SW480 (cell line): ENCODE results near the gene HGFAC.

Experiments used
- DNase-seq: peaks from one replicate; pipeline ENCODE4 v3.0.0-alpha.2; 2016; ENCODE audit warnings: low spot score

Gene HGFAC

GRCh38 chr4:3473996-3474765 lies 32.4 kb downstream of the HGFAC start:
- no peak for DNase-seq

DNA sequence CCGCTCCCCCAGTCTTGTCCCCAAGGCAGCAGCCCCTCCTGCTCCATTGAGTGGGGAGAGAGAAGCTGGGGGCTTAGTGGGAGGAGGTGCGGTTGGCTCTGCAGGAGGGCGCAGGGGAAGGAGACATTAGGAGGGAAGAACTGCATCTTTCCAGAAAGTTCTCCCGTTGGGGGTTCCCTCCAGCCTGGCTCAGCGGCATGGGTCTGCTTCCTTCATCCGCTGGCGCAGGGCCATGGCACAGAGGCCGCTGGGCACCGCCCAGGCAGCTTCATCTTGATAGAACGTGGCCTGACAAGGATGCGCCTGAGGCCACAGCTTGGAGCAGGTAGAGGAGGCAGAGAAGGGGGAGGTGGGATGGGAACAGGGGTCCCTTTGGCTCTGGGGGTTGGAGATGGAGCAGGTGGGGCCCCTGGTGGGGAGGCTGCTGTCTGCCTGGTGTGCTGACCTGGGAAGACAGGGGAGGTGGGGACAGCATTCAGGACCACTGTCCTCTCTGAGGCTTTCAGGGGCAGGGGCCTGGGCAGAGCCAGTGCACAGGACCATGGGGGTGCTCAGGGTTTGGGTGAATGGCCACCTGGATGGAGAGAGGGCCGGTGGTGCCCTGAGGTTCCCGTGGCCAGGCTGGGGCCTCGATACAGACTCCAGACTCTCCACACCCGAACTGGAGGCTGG lies 33.4 kb downstream of the HGFAC start:
- no peak for DNase-seq

DNA sequence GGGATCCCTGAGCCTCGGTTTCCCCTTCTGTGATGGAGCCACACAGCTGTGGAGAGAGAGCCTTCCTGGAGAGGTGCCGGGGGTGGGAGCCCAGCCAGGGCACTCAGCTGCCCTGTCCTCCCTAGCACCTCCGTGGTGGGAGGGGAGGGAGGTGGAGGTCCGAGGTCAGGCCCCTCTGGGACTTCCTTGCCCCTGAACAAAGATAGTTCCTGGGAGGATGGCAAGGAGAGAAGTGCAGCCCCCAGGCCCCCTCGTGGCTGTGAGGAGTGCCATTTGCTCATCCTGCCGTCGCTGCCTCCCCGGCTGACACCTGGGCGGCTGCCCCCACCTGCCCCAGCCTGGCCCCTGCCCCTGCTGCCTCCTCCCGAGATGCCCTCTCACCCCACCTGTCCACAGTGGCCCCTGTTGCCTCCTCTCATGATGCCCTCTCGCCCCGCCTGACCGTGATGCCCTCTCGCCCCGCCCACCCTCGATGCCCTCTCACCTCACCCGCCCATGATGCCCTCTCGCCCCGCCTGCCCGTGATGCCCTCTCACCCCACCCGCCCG lies 34.0 kb downstream of the HGFAC start:
- DNase-seq, result no peak

DNA sequence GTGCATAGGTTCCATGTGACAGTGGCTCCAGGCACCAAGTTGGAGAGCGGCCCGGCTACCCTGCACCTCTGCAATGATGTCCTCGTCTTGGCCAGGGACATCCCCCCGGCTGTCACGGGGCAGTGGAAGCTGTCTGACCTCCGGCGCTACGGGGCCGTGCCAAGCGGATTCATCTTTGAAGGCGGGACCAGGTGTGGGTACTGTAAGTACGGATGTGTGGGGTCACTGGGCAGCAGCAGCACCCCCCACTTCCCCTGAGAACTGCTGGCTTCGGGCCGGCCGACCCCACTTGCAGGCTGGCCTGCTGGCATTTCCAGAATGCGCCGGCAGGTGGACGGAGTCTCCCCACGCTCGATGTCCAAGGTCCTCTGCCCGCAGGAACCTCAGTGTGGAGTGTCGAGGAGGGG lies 34.6 kb downstream of the HGFAC start:
- no peak for DNase-seq

DNA sequence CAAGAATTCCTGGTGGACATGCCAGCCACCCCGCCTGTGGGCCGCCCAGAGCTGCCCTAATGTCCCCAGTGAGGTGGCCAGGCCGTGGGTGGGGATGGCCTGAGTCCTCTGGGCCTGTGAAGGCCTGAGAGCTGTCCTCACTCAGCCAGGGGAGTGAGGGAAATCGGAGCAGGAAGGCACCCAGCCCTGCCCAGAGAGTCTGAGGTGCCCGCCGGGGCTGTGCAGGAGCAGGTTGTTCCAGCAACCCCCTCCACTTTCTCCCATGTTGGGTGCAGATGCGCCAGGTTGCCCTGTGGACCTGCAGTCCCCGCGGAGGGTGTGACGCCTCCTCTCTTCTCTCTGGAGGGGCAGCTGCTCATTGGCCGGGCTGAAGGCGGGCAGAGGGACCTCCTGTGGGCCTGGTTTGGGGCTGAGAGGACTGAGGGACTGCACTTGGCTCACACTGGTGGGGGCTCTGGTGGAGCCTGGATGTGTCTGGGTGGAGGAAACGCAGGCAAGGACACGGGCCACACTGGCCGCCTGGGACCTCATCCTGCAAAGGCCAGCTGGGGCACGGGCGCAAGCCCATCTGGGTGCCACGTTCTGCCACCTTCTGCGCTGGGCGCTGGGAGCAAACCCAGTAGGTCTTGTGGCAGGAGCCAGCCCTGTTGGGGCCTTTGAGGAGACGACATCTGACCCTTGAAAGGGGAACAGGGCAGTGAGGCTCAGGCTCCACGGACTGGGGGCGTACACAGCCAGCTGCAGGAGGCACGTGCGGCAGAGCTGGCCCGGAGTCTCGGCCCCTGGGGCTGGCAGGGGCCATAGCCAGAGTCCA lies 35.4 kb downstream of the HGFAC start:
- DNase-seq, result no peak

DNA sequence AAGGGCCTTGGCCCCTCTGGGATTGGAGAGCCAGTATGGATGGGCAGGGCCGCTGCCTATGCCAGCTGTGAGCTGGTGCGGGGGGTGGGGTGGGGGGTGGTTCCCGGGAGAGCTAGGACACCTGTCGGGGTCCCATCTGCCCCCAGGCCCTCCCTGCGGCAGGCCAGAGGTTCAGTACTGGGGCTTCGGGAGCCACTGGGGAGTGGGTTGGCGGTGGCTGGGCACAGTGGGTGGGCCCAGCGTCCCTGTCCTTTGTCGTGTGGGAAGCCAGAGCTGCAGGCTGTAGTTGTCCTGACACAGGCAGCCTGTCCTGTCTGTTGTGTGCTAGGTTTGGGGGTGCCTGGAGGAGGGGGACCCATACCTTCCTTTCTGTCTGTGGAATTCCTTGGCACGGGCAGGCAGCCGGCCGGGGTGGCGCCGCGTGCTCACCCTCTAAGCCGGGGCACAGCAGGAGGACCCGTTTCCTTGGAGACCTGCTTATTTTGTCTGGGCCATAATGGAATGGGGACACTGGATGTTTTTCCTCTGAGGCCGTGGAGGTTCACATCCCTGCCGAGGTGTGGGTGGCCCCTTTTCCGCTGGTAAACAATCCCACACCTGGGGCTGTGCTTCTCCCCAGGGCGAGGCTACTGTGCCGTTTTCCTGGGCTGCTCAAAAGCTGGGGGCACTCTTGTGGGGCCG lies 36.1 kb downstream of the HGFAC start:
- no peak for DNase-seq

DNA sequence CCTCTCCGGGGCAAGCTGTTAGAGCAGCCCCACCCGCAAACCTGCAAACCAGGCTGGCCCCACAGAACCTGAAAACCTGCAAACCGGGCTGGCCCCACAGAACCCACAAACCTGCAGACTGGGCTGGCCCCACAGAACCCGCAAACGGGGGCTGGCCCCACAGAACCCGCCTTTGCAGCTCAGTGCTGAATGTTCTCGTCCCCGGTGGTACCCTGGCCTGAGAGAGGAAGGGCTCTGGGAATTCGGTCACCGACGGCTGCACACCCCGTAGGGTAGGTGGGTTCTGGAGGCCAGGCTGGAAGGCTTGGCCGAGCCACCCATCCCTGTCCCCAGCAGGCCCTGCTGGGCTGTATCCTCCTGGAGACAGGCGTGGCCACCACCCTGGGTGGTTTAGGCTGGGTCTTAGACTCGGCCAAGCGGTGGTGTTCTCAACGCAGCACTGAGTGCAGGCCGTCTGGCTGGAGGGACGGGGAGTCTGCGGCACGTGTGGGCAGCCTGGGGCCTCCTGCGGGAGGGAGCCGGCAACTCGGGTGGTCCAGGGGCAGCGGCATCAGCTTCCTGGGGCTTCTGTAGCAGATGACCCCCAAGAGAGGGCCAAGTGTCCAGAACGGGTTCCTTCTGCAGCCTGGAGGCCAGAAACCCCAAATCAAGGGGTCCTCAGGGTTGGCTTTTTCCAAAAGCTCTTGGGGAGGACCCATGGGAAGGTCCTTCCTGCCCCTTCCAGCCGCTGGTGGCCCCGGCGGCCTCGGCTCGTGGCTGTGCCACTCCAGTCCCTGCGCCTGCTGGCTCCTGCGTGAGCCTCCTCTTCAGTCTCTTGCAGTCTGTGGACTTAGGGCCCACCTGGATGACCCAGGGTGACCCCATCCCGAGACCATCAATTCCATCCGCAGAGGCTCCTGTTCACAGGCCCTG lies 36.9 kb downstream of the HGFAC start:
- no peak for DNase-seq

- no peak for DNase-seq
Measured at GRCh38 chr4:3479358-3480101, 37.8 kb downstream of the HGFAC start.

DNA sequence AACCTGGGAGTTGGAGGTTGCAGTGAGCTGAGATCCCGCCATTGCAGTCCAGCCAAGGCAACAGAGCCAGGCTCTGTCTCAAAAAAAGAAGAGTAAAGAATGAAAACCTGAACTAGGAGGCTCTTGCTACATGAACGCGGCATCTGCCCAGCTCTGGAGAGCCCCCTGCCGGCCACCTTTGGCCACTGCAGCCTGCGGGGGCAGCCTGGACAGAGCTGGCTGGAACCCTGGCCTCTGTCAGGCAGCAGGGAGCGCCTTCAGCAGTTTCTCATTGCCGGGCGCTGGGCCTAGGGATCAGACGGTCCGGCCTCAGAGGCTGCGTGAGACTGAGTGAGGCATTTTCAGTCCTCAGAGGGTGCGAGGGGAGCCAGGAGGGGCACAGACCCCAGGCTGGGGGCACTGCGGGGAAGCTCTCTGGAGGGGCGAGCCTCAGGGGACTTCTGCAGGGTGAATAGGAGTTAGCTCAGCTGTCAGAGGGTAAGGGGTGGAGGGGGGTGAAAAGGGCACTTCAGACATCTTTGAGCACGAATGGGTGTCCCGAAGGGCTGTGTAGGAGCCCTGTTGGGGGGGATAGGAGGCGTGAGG lies 38.9 kb downstream of the HGFAC start:
- DNase-seq, result no peak

- no peak for DNase-seq
Measured at GRCh38 chr4:3481113-3481531, 39.4 kb downstream of the HGFAC start.

DNA sequence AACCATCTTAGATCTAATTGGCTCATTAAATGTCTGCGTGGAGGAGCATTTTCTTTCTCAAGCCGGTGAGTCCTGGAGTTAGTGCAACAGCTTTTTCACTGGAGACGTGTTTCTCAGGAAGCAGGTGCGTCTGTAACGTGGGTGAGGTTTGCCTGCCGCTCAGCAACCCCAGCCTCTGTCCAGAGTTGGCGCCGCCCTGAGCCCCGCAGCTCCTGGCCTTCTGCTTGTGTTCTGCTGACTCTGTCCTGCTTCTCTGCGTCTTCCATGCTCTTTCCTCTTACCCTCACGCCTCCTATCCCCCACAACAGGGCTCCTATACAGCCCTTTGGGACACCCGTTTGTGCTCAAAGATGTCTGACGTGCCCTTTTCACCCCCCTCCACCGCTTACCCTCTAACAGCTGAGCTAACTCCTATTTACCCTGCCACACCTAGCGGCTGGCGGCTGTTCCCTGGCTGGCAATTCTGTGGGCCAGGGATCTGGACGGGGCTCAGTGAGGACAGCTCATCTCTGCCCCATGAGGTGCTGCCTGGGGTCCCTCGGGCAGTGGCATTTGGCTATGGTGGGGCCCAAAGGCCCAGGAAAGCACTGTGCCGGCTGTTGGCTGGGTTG lies 40.1 kb downstream of the HGFAC start:
- DNase-seq, result no peak

DNA sequence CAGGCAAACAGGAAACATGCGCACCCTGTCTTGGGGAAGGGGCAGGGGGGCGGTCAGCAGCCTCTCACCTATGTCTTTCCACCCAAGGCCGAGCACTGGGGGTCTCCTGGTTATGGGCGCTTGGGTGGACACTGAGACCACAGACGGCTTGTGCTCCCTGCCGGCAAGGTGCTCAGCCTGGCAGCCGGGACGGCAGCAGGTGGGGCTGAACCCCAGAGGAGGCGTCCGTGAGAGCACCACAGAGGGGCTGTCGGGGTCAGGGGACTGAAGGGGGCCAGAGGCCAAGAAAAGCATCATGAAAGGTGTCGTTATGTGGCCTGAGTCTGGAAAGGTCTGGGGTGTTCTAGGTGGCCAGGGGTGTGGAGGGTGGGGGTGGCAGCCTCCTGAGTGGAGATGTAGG lies 40.9 kb downstream of the HGFAC start:
- no peak for DNase-seq

DNA sequence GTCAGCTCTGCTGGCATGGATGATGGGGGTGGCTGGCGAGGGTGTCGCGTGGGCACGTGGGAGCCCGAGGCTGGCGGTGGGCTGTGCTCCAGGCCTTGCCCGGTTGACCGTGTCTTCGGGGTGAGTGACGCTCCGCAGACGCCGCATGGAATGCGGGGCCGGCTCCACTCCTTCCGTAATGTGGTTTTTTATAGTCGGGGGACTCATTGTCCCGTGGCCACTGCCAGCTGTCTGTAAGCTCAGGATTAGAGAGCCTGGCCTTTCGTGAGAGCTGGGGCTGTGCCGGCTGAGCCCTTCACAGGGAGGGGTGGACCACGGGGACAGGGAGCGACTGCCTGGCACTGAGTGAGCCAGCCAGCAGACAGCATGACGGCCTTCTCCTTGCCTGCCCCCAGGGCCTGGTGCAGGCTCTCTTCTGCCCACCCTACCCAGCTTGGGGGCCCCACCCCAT lies 41.7 kb downstream of the HGFAC start:
- peak; percentile 82 for DNase-seq

DNA sequence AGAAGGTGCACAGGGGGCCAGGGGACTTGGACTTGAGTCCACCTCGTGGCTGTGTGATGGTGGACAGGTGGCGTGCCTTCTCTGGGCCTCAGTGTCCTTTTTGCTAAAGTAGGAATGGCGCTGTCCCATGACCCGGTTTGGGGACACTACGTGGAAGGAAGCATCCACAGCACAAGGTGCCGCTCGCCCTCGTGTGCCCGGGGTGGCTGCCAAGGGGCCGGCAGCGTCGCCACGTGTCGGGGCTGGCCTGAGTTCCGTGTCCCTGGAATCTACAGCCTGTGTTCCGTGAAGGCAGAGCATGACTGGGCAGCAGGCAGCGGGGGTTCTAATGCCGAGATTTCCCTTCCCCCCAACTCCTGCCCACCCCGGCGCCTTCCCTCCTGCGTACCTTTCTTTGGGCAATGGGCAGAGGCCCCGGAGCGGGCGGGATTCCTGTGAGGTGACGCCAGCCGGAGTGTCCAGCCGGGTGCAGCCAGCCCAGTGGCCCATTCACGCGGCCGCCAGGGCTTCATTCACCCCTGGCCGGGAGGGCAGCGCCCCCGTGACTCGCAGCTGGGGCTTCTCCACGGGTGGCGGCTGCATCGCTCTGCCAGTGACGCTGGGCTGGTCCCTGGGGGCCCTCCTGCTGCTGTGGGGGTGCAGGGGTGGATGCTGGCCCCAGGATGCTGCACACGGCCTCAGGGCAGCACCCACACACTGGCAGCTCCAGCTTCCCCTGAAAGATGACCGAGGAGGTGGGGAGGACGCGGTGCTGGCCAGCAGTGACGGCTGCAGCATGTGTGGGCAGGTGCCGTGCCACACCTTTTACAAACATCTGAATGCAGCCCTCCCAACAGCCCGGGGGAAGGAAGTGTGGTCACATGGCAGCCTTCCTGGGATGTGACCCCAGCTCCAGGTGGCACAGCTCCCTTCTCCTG lies 42.5 kb downstream of the HGFAC start:
- peak; percentile 93 for DNase-seq

GRCh38 chr4:3485011-3485791 lies 43.4 kb downstream of the HGFAC start:
- peak; percentile 79 for DNase-seq

DNA sequence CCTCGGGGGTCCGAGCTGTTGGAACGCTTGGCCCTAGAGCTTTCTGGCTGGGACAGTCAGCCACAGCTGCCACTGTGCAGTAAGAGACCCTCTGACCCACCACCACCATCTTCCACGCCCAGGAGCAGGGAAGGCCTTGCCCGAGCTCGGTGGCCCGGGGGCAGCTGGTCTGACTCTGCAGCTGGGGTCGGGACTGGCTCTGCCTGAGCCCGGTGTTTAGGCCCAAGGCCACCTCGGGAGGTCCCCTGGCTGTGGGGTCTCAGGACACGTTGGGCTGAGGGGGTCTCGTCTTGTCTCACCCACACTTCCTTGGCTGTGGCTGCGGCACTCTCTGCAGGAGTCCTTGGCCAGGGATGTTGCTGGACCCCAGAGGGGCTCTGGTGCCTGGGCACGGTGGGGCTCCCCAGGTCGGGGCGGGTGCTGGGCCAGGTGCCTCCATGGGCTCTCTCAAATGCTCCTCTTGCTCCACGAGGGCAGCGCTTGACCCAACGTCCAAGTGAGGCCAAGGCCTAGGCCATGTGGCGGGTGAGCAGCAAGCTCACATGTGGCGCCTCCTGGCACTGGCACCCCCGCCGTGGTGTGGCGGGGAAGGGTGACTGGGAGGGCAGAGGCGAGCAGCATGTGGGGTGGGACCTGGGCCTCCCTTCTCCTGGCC lies 44.2 kb downstream of the HGFAC start:
- DNase-seq, result no peak
